Type B pancreatic cell (in vitro differentiated cells): Measurements from ENCODE around the gene NPC2. TPM values are rescaled to one million over a fixed set of nuclear protein-coding genes. Genes with fewer than 3 reads are reported as not detected.

Experiments used
- DNase-seq: peaks from one replicate; pipeline ENCODE4 v3.0.0; 2021; ENCODE audit warnings: mixed read lengths; ENCODE audit not compliant: unreplicated experiment; ENCODE audit errors: extremely low spot score
- H3K27ac Mint-ChIP-seq: 2 replicates; pipeline ENCODE4 v1.8.0; 2021; ENCODE audit warnings: mild to moderate bottlenecking, mixed read lengths
- H3K27me3 Mint-ChIP-seq: 2 replicates; pipeline ENCODE4 v1.8.0; 2021; ENCODE audit warnings: mixed read lengths
- H3K36me3 Mint-ChIP-seq: 2 replicates; pipeline ENCODE4 v1.8.0; 2021; ENCODE audit warnings: mixed read lengths
- H3K4me1 Mint-ChIP-seq: one replicate; pipeline ENCODE4 v1.8.0; 2021; ENCODE audit warnings: mixed read lengths; ENCODE audit not compliant: unreplicated experiment
- H3K4me3 Mint-ChIP-seq: 2 replicates; pipeline ENCODE4 v1.8.0; 2021; ENCODE audit warnings: mild to moderate bottlenecking, mixed read lengths
- H3K9me3 Mint-ChIP-seq: 2 replicates; pipeline ENCODE4 v1.8.0; 2021; ENCODE audit warnings: mixed read lengths
- total RNA-seq: library from RNA; stranded (reverse); gene quantifications from 2 replicates; pipeline ENCODE4 v1.2.1, GENCODE V29; 2021; ENCODE audit warnings: low replicate concordance
- TF ChIP-seq, protein P1 (sequence below): fragments of 200-600 bp; sonication (generic); conservative IDR thresholded peaks from 2 replicates; pipeline ENCODE4 v1.5.0; 2021; ENCODE audit warnings: antibody characterized with exemption, mild to moderate bottlenecking

NPC2 gene
- total RNA-seq, 1 donor from 2014 or later, result 165 TPM

DNA sequence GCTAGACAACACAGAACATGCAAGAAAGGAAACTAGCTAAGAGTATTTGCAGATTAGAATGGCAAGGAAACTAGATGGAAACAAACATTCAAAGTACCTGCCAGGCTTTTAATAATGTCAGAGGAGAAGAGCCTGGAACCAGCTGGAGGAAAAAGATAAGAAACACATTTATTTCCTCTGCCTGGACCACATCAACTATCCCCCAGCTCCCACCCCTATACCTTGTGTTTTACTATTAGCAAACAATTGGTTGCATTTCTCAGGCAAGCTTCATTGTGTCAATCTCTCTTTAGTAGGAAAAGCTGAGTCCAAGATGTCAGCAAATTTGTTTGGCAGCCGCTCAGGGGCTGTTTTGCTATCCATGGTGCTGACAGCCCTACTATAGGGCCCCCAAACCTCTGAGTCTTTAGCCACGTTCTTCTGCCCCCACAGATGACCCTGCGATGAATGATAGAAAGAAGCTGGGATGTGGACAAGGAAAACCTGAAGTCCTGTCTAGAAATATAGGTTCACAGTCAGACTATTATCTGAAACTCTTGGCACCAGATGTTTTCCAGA, 55.5 kb downstream of the NPC2 start:
- H3K4me1 Mint-ChIP-seq, result no peaks in the 10 kb centered on the region
- H3K4me3 Mint-ChIP-seq, result no peak overlapping the region
- no peak overlapping the region for H3K27ac Mint-ChIP-seq
- H3K27me3 Mint-ChIP-seq, result peaks cover 25% of the 10 kb centered on the region
- no peaks in the 10 kb centered on the region for H3K36me3 Mint-ChIP-seq
- DNase-seq, result no peak
- no peaks in the 10 kb centered on the region for H3K9me3 Mint-ChIP-seq
- TF ChIP-seq, protein P1, sequence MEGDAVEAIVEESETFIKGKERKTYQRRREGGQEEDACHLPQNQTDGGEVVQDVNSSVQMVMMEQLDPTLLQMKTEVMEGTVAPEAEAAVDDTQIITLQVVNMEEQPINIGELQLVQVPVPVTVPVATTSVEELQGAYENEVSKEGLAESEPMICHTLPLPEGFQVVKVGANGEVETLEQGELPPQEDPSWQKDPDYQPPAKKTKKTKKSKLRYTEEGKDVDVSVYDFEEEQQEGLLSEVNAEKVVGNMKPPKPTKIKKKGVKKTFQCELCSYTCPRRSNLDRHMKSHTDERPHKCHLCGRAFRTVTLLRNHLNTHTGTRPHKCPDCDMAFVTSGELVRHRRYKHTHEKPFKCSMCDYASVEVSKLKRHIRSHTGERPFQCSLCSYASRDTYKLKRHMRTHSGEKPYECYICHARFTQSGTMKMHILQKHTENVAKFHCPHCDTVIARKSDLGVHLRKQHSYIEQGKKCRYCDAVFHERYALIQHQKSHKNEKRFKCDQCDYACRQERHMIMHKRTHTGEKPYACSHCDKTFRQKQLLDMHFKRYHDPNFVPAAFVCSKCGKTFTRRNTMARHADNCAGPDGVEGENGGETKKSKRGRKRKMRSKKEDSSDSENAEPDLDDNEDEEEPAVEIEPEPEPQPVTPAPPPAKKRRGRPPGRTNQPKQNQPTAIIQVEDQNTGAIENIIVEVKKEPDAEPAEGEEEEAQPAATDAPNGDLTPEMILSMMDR, result no peak

DNA sequence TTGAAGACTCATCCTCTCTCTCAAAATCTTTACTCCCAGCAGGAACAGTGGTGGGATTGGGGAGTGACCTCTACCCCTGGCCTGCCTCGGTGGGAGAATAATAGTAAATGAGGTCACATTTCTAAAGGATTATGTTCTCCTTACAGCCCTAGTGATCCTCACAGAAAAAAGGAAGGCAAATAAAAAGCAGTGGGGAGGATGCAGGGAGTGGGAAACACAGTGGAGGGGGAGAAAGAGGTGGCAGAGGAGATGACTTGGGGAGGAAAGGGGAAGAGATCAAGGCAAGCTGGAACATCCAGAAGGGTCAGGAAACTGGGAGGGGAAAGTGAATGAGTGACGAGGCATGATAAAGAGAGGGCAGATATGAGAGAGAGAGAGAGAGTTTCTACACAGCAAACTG, 58.8 kb downstream of the NPC2 start:
- H3K9me3 Mint-ChIP-seq, result no peaks in the 10 kb centered on the region
- H3K27me3 Mint-ChIP-seq, result peaks cover 48% of the 10 kb centered on the region
- H3K4me3 Mint-ChIP-seq, result no peak overlapping the region
- no peaks in the 10 kb centered on the region for H3K4me1 Mint-ChIP-seq
- peak; percentile 6 for DNase-seq
- TF ChIP-seq, protein P1, result no peak
- no peak overlapping the region for H3K27ac Mint-ChIP-seq
- no peaks in the 10 kb centered on the region for H3K36me3 Mint-ChIP-seq

DNA sequence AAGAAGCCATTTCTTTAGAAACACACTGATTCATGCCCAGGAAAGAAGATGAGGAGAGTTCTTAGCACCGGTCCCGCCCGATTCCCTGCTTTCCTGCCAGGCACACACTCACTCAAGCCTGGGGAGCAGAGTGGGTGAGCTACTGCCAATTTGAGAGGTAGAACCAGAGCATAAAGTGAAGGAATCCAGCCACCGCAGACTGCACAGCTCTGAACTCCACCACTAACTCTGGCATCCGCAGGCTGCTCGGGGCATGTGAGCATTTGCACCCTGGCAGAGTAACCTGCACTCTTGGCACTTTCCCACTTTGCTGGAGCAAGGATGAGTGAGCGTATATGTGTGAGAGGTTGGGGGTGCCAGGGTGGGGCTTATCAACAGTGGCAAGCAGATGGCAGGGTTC, 63.1 kb downstream of the NPC2 start:
- H3K36me3 Mint-ChIP-seq, result no peaks in the 10 kb centered on the region
- H3K4me3 Mint-ChIP-seq, result no peak overlapping the region
- H3K27me3 Mint-ChIP-seq, result peaks cover 74% of the 10 kb centered on the region
- no peaks in the 10 kb centered on the region for H3K9me3 Mint-ChIP-seq
- TF ChIP-seq, protein P1, result no peak
- no peaks in the 10 kb centered on the region for H3K4me1 Mint-ChIP-seq
- DNase-seq, result peak; percentile 43
- H3K27ac Mint-ChIP-seq, result no peak overlapping the region

Other genes starting within 250 kb of the NPC2 start
- 60.5 and 92.6 TPM in 2 replicates for gene ABCD4, start 190.4 kb downstream of the NPC2 start, total RNA-seq
- gene VRTN, start 144.8 kb downstream of the NPC2 start, total RNA-seq, result not detected in 2 replicates
- gene SYNDIG1L, start 67.1 kb downstream of the NPC2 start, total RNA-seq, result 0.36 and 0.71 TPM in 2 replicates
- 32.0 and 33.4 TPM in 2 replicates for gene ISCA2, start 460 bp upstream of the NPC2 start, total RNA-seq
- 1.1 and 2.4 TPM in 2 replicates for gene LTBP2, start 118.9 kb upstream of the NPC2 start, total RNA-seq
- gene AREL1, start 219.8 kb upstream of the NPC2 start, total RNA-seq, result 41.5 and 41.6 TPM in 2 replicates
- 44.6 and 48.0 TPM in 2 replicates for gene FCF1, start 219.8 kb upstream of the NPC2 start, total RNA-seq